GM19372 (cell line): ENCODE measurements around the gene LIG3.
A peak's percentile ranks its signal among the peaks of the same experiment; 100 is the strongest.
"Not testable (repeated sequence)": the region's sequence is repeated elsewhere in the genome, so short reads cannot be mapped to it uniquely, and the experiment has no call there.

ENCODE experiments used
- ATAC-seq: cut with Tn5 transposase; IDR thresholded peaks from one replicate; pipeline ENCODE4 v1.9.1; 2021; ENCODE audit warnings: mild to moderate bottlenecking, low read depth, moderate library complexity; ENCODE audit not compliant: unreplicated experiment

The LIG3 gene

DNA sequence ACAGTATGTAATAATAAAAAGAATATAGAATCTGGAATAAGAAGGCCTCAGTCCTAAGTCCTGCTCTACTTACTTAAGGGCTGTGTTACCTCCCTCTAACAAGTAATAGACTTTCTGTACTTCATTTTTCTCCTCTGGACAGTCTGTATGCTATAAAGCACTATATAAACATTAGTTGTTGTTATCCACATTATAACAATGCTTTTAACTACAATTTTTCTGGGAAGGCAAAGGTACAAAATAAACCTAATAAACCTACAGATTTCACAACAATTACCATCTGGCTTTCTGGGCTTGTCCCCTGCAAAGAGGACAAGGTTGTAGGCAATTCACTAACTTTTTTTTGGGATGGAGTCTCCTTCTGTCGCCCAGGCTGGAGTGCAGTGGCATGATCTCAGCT lies 50.5 kb downstream of the LIG3 start:
- no peak for ATAC-seq

DNA sequence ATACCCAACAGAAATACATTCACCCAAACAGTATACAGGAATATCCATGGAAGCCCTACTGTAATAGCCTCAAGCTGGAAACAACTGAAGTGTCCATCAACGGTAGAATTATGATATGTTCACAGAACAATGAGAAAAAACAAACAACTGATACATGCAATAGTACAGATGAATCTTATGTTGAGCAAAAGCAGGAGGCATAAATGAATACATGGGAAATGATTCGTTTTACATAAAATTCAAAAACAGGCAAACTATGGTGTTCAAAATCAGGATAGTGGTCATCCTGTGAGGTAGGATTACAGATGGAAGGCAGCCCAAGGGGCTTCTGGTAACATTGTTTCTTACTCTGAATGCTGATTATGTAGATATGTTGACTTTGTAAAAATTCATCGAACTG lies 58.1 kb downstream of the LIG3 start:
- ATAC-seq: no peak

DNA sequence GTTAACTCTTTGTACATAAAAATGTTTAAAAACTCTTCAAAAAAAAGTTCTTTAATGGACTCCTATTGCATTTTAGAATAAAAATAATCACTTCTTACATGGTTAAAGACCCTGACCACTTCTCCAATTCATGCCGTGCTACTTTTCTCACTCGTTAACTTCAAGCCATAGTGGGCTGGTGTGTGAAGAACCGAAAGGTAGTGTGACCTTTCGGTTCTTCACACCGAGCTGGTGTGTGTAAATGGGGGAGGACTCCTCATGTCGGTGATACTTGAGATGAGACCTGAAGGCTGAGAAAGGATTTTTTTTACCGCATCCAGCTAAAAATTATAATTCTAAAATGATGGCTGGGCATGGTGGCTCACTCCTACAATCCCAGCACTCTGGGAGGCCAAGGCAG lies 61.1 kb downstream of the LIG3 start:
- peak; percentile 86 for ATAC-seq

DNA sequence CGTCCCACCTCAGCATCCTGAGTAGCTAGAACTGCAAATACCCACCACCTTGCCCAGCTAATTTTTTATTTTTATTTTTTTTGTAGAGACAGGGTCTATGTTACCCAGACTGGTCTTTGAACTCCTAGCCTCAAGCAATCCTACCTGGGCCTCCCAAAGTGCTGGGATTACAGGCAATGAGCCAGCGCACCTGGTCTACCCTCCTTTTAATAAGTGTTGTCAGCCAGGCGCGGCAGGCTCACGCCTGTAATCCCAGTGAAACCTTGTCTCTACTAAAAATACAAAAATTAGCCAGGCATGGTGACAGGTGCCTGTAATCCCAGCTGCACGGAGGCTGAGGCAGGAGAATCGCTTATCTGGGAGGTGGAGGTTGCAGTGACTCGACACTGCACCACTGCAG lies 63.9 kb downstream of the LIG3 start:
- no peak for ATAC-seq

DNA sequence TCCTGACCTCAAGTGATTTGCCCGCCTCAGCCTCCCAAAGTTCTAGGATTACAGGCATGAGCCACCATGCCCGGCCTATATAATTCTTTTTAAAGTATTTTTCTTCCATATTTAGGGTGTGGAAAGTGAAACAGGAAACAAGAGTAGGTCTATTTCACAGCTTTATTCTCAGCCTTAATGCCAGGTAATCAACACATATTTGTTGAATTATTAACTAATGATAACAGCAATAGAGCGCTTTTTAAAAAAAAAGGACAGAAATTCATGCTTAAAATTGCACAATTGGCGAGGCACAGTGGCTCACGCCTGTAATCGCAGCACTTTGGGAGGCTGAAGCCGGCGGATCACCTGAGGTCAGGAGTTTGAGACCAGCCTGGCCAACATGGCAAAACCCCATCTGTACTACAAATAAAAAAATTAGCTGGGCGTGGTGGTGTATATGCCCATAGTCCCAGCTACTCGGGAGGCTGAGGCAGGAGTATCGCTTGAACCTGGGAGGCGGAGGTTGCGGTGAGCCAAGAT lies 65.2 kb downstream of the LIG3 start:
- not testable (repeated sequence) for ATAC-seq

DNA sequence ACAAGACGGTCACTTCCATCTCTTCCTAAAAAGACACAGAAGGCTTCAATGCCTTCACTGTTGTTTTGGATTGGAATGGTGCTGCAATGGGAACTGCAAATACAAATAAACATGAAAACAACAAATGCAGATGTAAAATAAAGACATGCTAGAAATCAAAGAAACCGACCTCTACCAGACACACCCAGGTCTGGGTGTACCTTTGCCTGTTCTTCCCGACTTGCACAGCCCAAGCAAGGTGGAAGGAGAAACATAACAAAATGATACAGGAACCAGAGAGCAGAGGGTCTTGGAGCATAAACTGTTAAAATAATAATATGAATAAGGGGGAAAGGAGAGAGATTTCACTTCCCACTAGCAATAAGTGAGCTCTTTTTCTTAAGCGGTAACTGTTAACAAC lies 65.9 kb downstream of the LIG3 start:
- no peak for ATAC-seq

DNA sequence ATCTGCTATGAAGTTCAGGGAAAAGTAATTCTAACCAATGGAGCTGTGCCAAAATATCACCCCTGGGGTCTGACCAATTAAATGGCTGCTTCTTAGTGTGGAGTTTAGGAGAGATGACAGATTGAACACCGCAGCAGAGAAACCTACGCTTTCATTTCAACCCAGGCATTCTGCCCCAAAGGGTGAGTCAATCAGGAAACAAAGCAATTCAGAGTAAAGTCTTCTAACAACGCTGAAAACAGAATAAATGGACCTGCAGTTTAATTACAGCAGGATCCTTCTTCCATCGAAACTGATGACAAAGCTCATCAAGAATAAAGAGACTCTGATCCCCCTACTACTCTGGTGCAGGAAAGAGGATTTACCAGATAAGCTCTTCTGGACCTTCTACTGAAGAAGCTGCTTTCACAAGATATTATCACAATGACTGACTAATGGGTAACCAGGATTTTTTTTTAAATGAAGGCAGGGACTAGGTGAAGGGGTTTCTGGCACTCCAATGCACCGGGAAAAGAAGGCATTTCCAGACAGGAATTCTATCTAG lies 66.5 kb downstream of the LIG3 start:
- peak; percentile 55 for ATAC-seq

GRCh38 chr17:35048685-35049379 lies 68.5 kb downstream of the LIG3 start:
- ATAC-seq: no peak

GRCh38 chr17:35050170-35050569 lies 69.9 kb downstream of the LIG3 start:
- ATAC-seq: no peak

DNA sequence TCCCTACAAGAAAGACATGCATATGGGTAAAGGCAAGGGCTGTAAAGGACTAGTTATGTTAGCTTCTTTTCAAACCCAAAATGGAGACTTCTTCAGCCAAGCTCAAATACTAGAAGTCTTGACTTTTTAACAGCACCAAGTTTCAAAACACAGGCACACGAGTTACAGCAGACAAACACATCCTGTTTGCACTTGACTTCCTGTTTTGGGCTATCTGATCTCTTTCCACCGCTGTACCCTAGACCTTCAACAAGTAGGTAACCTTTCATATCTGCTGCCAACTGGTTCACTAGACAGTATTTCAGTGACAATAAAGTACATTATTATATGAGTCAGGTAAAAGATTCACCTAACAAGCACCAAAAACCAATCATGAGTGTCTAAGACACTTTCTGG lies 70.9 kb downstream of the LIG3 start:
- ATAC-seq: peak; percentile 40

DNA sequence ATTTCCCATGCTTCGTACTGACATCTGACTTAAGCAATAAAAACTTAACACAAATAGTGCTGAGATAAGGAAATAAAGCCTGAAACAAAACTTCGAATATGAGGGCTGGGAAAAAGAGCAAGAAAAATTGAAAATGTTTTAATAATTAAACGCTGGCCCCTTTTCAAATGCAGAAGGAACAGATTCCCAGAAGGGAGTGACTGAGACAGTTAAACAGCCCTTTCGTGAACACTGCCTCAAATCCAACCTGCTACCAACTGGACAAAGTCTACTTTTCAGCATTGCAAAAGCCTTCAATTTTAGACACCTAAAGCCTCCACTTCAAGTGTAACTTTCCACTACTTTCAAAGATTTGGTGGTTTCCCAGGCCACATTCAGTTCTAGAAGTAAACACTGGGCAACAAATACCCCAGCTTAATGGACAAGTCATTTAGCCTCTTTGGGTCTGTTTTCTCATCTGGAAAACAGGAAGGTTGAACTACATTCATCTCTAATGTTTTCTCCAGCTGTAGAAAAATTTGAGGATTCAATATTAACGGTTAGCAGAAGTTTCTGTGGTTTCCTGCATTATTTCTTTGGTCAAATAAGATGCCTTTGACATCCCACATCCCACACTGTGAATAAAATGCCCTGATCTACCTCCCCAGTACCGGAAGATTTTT lies 71.4 kb downstream of the LIG3 start:
- ATAC-seq: no peak

DNA sequence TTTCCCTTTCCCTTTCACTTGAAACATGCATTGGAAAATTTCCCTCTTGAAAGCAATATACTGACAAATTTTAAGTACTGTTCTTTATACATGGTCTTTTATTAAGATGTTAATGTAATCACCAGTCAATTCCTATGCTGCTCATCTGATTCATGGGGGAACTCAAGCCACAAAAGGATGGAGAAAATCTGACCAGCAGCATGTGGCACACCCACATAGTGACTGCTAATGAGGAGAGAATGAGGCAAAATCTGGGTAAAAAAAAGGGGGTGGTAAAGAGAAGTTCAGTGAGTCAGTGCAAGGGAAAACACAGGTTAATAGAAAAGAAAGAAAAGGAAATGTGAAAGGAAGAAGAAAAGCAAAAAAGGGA lies 71.9 kb downstream of the LIG3 start:
- no peak for ATAC-seq

DNA sequence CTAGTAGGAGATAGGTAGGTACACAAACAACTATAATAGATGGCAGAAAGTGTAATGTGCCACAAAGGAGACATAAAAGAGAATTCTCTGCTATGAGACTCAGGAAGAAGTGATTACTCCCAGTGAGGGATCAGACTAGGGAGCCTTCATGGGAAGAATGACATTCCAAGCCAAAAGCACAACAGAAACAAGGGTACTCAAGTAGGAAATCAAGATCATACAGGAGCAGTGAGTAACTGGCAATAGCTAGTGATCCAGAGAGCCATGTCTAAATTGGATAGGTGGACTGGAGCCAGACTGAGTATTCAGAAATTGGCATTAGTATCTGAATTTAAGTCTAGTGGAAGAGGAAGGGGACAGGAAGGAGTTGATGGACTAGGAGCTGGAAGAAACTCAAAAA lies 72.5 kb downstream of the LIG3 start:
- no peak for ATAC-seq

- ATAC-seq: no peak
These were observed 72.9 kb downstream of the LIG3 start for GRCh38 chr17:35053204-35053603.

- no peak for ATAC-seq
These were observed 75.7 kb downstream of the LIG3 start for GRCh38 chr17:35056013-35056412.

DNA sequence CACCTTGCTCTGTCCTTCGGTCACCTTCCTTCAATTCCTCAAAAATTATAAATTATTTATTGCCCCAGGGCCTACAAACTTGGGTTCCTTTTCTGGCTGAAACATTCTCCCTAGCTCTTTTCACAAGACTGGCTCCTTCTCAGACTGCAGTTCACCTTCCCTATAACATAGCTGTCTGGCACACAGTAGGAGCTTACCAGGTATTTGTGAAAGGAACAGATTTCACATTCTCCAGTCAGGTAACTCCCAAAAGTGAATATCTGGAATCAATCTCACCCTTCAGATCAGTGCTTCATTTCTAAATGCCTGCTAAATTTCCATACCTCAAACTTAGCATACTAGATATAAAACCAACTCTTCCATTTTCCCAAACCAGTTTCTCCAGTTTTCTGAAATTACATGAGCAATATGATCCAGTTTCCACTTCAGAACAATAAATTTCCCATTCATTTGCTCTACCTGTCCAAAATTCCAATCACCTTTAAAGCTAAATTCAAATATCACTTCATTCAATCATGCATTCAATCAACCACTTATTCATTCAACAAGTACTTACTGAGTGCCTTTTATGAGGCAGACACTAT lies 77.1 kb downstream of the LIG3 start:
- ATAC-seq: no peak
